NCI-H2107 (cell line): Measurements from ENCODE around the gene CTIF.

Source experiments
- DNase-seq: peaks from one replicate; lab custom pipeline; 2025; lab: John Stamatoyannopoulos, UW

CTIF gene

GRCh38 chr18:48753691-48754090 is 214.9 kb downstream of the CTIF start:
- no peak for DNase-seq

GRCh38 chr18:48754559-48754958 is 215.7 kb downstream of the CTIF start:
- no peak for DNase-seq

GRCh38 chr18:48754993-48755473 is 216.2 kb downstream of the CTIF start:
- no peak for DNase-seq

GRCh38 chr18:48756511-48757226 is 217.8 kb downstream of the CTIF start:
- no peak for DNase-seq

GRCh38 chr18:48757367-48757766 is 218.5 kb downstream of the CTIF start:
- DNase-seq = no peak

GRCh38 chr18:48757906-48758305 is 219.1 kb downstream of the CTIF start:
- no peak for DNase-seq

- DNase-seq = no peak
These were observed 222.8 kb downstream of the CTIF start for GRCh38 chr18:48761582-48761981.

- no peak for DNase-seq
These were observed 223.2 kb downstream of the CTIF start for GRCh38 chr18:48762022-48762421.

GRCh38 chr18:48762836-48763718 is 224.2 kb downstream of the CTIF start:
- no peak for DNase-seq

GRCh38 chr18:48763719-48764100 is 224.9 kb downstream of the CTIF start:
- DNase-seq = no peak

GRCh38 chr18:48765053-48765452 is 226.2 kb downstream of the CTIF start:
- DNase-seq = no peak

GRCh38 chr18:48766026-48766425 is 227.2 kb downstream of the CTIF start:
- no peak for DNase-seq

- no peak for DNase-seq
These were observed 227.7 kb downstream of the CTIF start for GRCh38 chr18:48766487-48766886.

GRCh38 chr18:48767090-48767690 is 228.4 kb downstream of the CTIF start:
- no peak for DNase-seq

GRCh38 chr18:48769006-48769636 is 230.3 kb downstream of the CTIF start:
- no peak for DNase-seq

- DNase-seq = no peak
These were observed 231.4 kb downstream of the CTIF start for GRCh38 chr18:48770243-48770642.

GRCh38 chr18:48771641-48772375 is 233.0 kb downstream of the CTIF start:
- DNase-seq = no peak

GRCh38 chr18:48772457-48772856 is 233.6 kb downstream of the CTIF start:
- no peak for DNase-seq

- DNase-seq = no peak
These were observed 235.0 kb downstream of the CTIF start for GRCh38 chr18:48773821-48774220.

GRCh38 chr18:48774941-48775340 is 236.1 kb downstream of the CTIF start:
- DNase-seq = no peak

- DNase-seq = no peak
These were observed 236.7 kb downstream of the CTIF start for GRCh38 chr18:48775372-48776155.
